Lung (tissue), 12 donors: Measurements from ENCODE around the gene PRSS27. TPM values are rescaled to one million over a fixed set of nuclear protein-coding genes. Genes with fewer than 3 reads are reported as not detected.

Experiments
- ATAC-seq: fragments of 200-7000 bp; cut with Tn5 transposase; one replicate; pipeline ENCODE4 v1.9.1; 2020; ENCODE audit warnings: moderate number of reproducible peaks; ENCODE audit not compliant: insufficient read depth, low FRiP score
- DNase-seq, 3 donors: peaks; one replicate each; pipeline ENCODE4 v3.0.0-alpha.2; 2013 to 2017
- H3K27ac ChIP-seq, 2 donors: one replicate each; pipeline ENCODE4 v1.5.1; 2013; ENCODE audit warnings: mild to moderate bottlenecking in 2 of 2, moderate library complexity in 2 of 2, control low read depth in 1 of 2, inconsistent platforms in 1 of 2, low read depth in 1 of 2, low read length in 1 of 2
- H3K27me3 ChIP-seq, 3 donors: one replicate each; pipeline ENCODE4 v1.5.1; 2013; ENCODE audit warnings: low read length in 2 of 3; ENCODE audit not compliant: control insufficient read depth in 3 of 3, insufficient read depth in 3 of 3
- H3K36me3 ChIP-seq, 4 donors: one replicate each; pipeline ENCODE4 v1.5.1; 2013; ENCODE audit warnings: low read length in 4 of 4, mild to moderate bottlenecking in 1 of 4, moderate library complexity in 1 of 4; ENCODE audit not compliant: control insufficient read depth in 4 of 4, insufficient read depth in 4 of 4
- H3K4me1 ChIP-seq, 5 donors: one replicate each; pipeline ENCODE4 v1.5.1; 2013; ENCODE audit warnings: low read length in 5 of 5, mild to moderate bottlenecking in 2 of 5, moderate library complexity in 1 of 5; ENCODE audit not compliant: control insufficient read depth in 5 of 5, insufficient read depth in 5 of 5
- H3K4me3 ChIP-seq: one replicate; pipeline ENCODE4 v1.5.1; 2013; ENCODE audit warnings: mild to moderate bottlenecking, control low read depth, moderate library complexity
- H3K9ac ChIP-seq, 2 donors: one replicate each; pipeline ENCODE4 v1.5.1; 2013; ENCODE audit warnings: low read length in 2 of 2, control low read depth in 1 of 2; ENCODE audit not compliant: insufficient read depth in 1 of 2
- H3K9me3 ChIP-seq, 4 donors: one replicate each; pipeline ENCODE4 v1.5.1; 2013; ENCODE audit warnings: low read length in 3 of 4, mild to moderate bottlenecking in 1 of 4, moderate library complexity in 1 of 4; ENCODE audit not compliant: control insufficient read depth in 4 of 4, insufficient read depth in 3 of 4
- CTCF ChIP-seq: IDR thresholded peaks from 2 replicates; pipeline ENCODE4 v1.5.1; 2012; ENCODE audit warnings: mild to moderate bottlenecking; ENCODE audit errors: control extremely low read depth, extremely low read depth
- WGBS, 2 donors: extraction: QIAGEN DNeasy Blood & Tissue Kit; methylation state at CpG; one replicate each; pipeline ENCODE4 v1.1.7; 2013; 5-methylcytosine and 5-hydroxymethylcytosine counted together
- polyA plus RNA-seq, 2 donors: library from polyadenylated mRNA; stranded (reverse); fragments of 200-250 nt; gene quantifications; one replicate each; pipeline ENCODE4 v1.2.1, GENCODE V29; 2013
- total RNA-seq, 2 donors: library from RNA; depleted of rRNA in 1 of 2; stranded (reverse); fragments of >200 nt in 1 of 2; gene quantifications; one replicate each; pipeline ENCODE4 v1.2.1, GENCODE V29; 2014 to 2021
- donor health status: control.
- donor health status: control.
- donor health status: Bipolar disorder and iron deficiency.
- donor health status: healthy.
- donor health status: DM: yes; HTN: yes; CAD: no.

PRSS27 gene
- total and polyA plus RNA-seq, 4 donors = 1.1 to 2.5 (median 2.1) TPM

DNA sequence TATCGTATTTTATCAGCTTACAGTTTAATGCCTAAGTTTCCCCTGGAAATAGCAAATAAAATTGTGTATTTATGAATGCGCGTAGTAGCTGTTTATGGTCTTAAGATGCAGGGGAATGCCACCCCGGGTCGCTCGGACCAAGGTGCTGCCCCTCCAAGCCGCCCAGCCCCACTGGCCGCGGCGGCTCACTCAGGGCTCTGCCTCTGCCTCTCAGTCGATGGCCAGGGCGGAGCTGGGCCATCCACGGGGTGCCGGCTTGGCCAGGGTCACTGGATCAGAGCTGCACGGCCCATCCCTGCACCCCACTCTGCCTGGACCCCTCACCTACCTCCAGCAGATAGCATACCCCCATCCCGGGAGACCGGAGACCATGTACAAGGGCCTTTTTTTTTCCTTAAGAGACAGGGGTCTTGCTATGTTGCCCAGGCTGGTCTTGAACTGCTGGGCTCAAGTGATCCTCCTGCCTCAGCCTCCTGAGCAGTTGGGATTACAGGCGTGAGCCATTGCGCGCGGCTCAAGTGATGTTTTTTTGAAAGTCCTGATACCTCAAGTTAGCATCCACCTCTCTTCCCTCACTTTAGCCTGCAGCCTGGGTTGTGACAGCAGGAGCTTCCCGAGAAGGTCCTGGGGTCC, 11.0 kb downstream of the PRSS27 start:
- H3K9me3 ChIP-seq = no peaks in the 10 kb centered on the region
- H3K27me3 ChIP-seq = no peaks in the 10 kb centered on the region
- H3K27ac ChIP-seq = no peak overlapping the region
- TF ChIP-seq CTCF = no peak
- no peak overlapping the region for H3K9ac ChIP-seq
- peaks cover 2 to 55% (median 8%) of the 10 kb centered on the region in 4 donors for H3K36me3 ChIP-seq
- H3K4me1 ChIP-seq = no peaks in the 10 kb centered on the region
- ATAC-seq (no peak), DNase-seq (no peak)
- no peak overlapping the region for H3K4me3 ChIP-seq
- 96 to 97% methylated on average over 22 of the region's 22 CpGs for WGBS, 2 donors

GRCh38 chr16:2708290-2708639, 11.8 kb downstream of the PRSS27 start:
- Histone ChIP-seq H3K36me3 (peaks cover 2 to 62% (median 8%) of the 10 kb centered on the region in 4 donors), H3K9ac (no peak overlapping the region), H3K4me3 (no peak overlapping the region), H3K27ac (no peak overlapping the region), H3K9me3 (no peaks in the 10 kb centered on the region), H3K4me1 (no peaks in the 10 kb centered on the region), H3K27me3 (no peaks in the 10 kb centered on the region)
- DNase-seq = no peak
- 94 to 95% methylated on average over 14 of the region's 14 CpGs for WGBS, 2 donors
- no peak for ATAC-seq
- no peak for TF ChIP-seq CTCF

DNA sequence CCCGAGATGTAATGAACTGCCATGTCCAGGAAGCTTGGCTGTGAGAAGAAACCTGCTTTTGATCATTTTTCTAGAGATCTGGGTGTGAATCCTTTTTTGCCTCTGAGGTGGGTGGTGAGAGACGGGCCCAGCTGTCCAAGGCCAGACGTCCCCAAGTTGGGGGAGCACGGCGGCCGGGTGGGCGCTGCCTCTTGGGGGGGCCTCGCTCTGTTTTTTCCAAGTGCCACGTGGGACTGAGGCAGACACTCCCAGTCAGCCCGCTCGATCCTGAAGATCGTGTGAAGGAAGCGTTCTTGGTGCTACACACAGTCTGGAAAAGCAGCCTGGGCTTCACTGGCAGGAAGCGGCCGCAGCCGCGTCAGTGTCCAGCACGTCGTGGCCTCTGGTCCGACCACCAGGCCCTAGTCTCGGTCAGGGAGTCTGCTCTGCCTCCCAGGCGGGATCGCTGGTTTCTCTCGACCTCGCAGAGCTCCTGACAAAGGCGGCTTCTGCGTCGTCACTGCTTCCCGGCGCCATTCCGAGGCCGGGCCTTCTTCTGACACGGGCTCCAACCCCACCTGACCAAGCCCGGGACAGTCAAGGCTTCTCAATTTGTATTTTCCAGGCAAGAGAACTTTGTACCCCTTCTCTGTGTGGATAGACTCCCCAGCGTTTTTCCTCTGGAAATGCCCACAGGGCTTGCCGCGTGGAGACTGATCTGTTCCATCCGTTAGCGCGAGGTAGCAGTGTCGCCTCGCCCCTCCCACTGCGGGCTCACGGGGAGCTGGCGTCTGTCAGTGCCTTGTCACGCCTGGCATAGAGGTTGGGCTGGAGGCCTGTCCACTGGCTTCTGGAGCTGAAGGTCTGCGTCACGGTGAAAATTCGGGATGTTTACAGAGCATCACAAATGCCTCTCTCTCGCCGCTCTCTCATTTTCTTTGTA, 12.4 kb downstream of the PRSS27 start:
- Histone ChIP-seq H3K36me3 (peaks cover 3 to 69% (median 8%) of the 10 kb centered on the region in 4 donors), H3K4me3 (no peak overlapping the region), H3K9ac (no peak overlapping the region), H3K27ac (no peak overlapping the region), H3K9me3 (no peaks in the 10 kb centered on the region), H3K27me3 (no peaks in the 10 kb centered on the region), H3K4me1 (no peaks in the 10 kb centered on the region)
- no peak for ATAC-seq
- no peak for TF ChIP-seq CTCF
- 94 to 95% methylated on average over 51 of the region's 51 CpGs for WGBS, 2 donors
- DNase-seq = no peak
